Endothelial cell of umbilical vein (primary cell): ENCODE data around the gene ERGIC1.

Experiments
- CTCF ChIP-seq, 2 donors: IDR thresholded peaks; 1 replicate in 1 of 2; 2 replicates in 1 of 2; pipeline ENCODE4 v1.5.1; 2011; ENCODE audit warnings: low read length in 2 of 2, mild to moderate bottlenecking in 2 of 2, moderate library complexity in 2 of 2, control low read depth in 1 of 2, inconsistent platforms in 1 of 2, low read depth in 1 of 2; ENCODE audit not compliant: insufficient read depth in 1 of 2; ENCODE audit errors: extremely low read depth in 1 of 2
- EZH2 ChIP-seq: IDR thresholded peaks from 2 replicates; pipeline ENCODE4 v1.6.1; 2012; ENCODE audit warnings: borderline replicate concordance, low read depth, mild to moderate bottlenecking, moderate library complexity, low read length, inconsistent platforms; ENCODE audit not compliant: severe bottlenecking
- FOS ChIP-seq: IDR thresholded peaks from 2 replicates; pipeline ENCODE4 v1.6.1; 2011; ENCODE audit warnings: mild to moderate bottlenecking, low read length, moderate library complexity, borderline replicate concordance; ENCODE audit not compliant: insufficient read depth
- GATA2 ChIP-seq: IDR thresholded peaks from 2 replicates; pipeline ENCODE4 v1.7.0; 2011; ENCODE audit warnings: low read depth, mild to moderate bottlenecking, moderate library complexity, mixed read lengths, low read length; ENCODE audit not compliant: insufficient read length, insufficient read depth
- JUN ChIP-seq: IDR thresholded peaks from 2 replicates; pipeline ENCODE4 v1.6.1; 2011; ENCODE audit warnings: borderline replicate concordance, low read depth; ENCODE audit not compliant: insufficient read length, insufficient read depth
- MAX ChIP-seq: IDR thresholded peaks from 2 replicates; pipeline ENCODE4 v1.6.1; 2011; ENCODE audit not compliant: insufficient read depth, insufficient read length
- MYC ChIP-seq: IDR thresholded peaks from one replicate; pipeline ENCODE4 v1.6.1; 2011; ENCODE audit warnings: mild to moderate bottlenecking, low read depth, low read length
- POLR2A ChIP-seq: IDR thresholded peaks from 2 replicates; pipeline ENCODE4 v1.6.1; 2012; ENCODE audit warnings: low read depth, mild to moderate bottlenecking, control low read depth, low read length
- POLR2AphosphoS5 ChIP-seq: IDR thresholded peaks from 2 replicates; pipeline ENCODE4 v1.6.1; 2012; ENCODE audit warnings: low read depth, mild to moderate bottlenecking, control low read depth, low read length, moderate library complexity; ENCODE audit not compliant: insufficient read depth

DNA sequence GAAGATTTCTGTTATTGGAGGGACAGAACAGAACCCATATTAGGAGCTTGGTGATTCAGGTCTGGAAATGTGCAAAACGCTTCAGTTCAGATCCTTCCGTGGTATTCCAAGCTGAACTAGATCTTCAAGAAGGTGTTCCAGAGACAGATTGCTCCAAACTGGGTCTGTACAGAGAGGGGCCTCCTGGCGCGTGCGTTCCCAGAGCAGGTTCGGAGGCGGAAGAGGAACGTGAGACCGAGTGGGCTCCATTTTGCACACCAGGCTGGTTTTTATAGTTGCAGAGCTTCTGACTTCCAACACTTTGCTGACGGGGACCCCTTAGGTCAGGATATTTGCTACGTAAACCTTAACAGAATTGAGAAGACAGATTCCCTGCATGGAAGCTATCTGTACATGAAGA lies 108.5 kb downstream of the ERGIC1 start:
- TF ChIP-seq EZH2 (no peak), POLR2A (no peak), CTCF (IDR thresholded peaks at IDR 0.05; ENCODE audit: extremely low read depth in 1 of 2, insufficient read depth in 1 of 2, low read depth in 1 of 2, low read length in 2 of 2) (no peak), POLR2AphosphoS5 (no peak), MAX (no peak), FOS (no peak), MYC (no peak), JUN (no peak), GATA2 (no peak)
